Measurements from ENCODE around the gene MEOX1.

Gene MEOX1

DNA sequence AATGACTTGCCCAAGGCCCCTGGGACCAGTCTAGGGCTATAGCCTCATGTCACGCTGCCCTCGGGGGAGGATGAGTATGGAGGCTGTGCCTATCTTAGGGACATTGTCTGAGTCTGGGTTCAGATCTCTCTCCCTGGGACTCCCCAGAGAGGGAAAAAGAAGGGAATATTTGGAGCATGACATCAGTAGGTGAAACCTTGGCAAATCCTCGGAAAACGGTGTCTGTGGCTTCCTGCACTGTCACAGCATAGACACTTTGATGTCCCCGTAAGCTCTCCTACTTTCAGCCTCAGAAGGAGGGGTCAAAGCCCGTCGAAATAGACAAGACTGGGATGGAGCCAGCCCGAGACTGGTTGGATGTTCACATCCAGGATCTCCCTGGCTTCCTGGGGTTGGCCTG lies 11.3 kb downstream of the MEOX1 start:
- DNase-seq, result no peak

DNA sequence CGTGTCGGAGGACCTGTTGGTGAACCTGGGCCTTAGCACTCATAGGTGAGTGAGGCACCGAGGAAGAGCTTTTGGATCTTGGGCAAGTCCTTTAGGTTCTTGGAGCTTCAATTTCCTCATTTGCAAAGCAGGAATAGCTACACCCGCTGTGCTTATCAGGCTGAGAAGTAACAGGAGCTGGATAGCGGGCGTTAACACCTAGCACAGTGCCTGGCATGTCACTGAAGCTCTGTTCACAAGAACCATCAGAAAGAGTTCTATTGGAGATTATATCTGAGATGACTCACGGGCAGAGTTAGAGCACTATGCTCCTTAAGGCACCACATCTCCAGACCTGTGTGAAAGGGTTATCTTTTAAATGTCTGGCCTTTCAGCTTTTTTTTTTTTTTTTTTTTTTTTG lies 12.8 kb downstream of the MEOX1 start:
- DNase-seq, result no peak

DNA sequence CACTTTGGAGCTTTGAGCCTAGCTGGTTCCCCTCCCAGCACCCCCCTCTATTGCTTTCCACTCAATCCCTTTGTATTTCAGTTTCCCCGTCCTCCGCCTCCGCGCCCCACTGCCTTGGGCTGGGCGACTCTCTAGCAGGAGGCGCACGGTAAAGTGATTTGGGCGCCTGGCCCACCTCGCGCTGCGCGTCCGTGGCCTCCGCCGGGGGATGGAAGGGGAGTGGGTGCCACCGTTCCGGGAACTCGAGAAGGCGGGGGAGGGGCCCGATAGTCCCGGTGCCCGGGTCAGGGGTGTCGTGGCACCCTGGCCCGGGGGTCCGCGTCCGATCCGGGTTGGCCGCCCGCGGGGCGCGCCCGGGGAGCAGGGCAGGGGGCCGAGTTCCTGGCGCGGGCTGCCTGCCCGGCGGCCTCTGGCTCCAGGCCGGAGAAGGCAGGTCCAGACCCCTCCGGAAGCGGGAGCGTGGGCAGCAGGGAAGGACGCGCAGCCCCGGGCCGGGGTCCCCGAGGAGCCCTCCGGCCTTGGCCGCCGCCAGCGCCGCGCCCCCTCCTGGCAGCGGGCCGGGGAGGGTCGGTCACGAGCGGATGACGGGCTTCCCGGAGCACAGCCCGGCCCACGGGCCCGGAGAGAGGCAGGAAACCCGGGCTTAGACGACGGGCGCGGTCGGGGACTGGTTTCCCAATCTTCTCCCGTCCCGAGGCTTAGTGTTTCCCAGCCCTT lies 15.8 kb downstream of the MEOX1 start:
- DNase-seq, result peak; percentile 35

DNA sequence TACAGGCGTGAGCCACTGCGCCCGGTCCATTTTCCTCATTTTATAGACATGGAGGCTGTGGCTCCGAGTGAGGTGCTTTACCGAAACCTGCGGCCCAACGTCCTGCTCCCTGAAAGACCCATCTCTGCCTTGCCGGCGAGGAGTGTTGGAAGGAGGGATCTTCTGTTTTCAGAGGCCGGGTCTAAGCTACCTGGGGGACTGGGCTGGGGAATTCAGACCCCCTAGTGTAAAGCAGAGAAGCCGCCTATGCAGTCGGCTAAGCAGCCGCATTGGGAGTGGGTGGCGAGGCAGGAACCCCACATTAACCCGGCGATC lies 16.3 kb downstream of the MEOX1 start:
- no peak for DNase-seq

DNA sequence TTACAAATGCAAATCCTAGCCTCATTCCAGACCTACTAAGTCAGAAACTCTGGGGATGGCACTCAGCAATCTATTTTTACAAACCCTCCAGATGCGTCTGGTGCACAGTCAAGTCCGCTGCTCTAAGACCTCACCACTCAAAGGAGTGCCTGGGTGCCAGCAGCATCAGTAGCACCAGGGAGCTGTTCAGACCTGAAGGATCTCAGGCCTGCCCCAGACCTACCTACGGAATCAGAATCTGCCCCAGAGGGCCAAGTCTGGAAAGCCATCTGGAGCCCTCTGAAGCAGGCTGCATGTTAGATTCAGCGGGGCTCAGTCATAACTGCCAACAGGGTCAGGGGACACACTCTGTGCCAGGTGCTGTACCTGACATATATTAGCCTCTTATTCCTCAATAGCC lies 17.6 kb downstream of the MEOX1 start:
- no peak for DNase-seq

DNA sequence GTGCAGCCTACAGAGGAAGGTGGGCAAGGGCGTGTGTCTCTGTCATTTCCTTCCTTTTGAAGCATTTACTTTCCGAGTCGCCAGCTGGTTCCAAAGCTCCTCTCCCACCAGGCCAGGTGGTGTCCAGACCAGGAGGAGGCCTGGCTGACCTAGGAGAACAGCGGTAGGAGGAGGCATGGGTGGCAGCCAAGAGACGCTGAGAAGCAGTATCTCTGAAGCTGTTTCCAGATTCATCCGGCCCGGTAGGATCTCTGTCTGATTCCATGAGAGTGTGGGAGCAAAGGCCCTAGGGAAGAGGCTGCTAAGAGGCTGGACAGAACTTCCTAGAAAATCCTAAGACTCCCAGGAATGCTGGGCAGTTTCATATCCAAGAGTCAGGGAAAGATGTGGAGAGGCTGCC lies 20.3 kb downstream of the MEOX1 start:
- no peak for DNase-seq

DNA sequence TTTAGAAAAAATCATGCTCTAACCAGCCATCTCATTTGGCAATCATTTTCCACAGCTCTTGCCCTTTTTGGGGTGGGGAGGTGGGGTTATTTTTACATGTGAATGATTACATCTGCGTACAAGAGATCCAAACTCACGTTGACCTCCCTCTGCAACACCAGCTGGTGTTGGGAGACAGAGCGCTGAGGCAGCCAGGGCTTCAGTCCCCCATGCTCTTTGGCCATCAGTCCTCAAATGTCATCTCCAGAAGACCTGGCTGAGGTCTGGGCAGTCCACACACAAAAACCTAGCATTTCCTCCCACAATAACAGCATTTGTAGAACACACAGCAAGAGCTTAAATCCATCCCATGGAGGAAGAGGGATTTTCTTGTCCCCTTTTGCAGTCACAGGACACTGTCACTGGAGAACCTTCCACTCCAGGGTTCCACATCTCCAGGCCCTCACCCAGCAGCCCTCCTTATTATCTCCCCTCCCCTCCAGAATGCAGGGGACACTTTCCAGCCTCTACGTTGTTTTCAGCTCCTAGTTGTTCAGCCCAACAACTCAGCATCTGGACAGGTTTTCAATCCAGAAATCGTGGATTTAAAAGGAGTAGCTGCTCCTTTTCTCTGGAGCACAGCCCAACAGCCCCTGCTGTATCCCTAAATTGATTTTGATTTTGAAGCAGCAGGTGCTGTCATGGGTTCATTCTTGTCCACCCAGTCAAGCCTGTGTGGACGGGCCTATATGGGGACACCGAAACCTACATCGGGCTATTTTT lies 21.1 kb downstream of the MEOX1 start:
- no peak for DNase-seq

DNA sequence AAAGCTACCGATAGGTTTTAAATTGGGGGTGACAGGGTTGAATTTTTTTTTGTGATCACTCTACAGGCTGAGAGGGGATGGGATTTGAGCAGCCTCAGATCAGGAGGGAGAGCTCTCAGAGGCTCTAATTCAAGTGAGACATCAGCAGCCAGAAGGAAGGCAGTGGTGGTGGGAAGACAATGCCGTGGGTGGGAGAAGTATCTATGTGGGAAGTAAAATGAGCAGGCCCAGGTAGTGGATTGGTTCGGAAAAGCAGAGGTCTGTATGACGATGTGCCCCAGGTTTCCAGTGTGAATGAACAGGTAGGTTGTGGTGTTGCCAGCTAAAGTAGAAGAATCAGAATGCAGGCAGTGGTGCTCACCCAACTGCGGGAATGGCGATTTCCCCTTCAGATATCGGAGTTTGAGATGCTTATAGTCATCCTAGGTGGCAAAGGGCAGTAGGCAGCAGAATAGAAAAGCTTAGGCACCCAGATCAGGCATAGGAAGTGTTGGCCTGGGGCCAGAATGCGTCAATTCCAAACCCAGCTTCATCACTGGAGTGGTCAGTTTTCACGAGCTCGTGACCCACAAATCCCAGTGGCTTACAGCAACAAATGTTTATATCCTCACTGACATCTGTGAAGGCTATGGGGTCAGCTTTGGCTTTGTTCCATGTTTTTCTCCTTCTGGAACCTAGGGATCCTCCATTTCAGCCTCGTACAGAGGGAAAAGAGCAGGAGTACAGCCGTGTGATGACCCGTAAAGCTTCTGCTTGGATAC lies 24.0 kb downstream of the MEOX1 start:
- DNase-seq, result no peak

DNA sequence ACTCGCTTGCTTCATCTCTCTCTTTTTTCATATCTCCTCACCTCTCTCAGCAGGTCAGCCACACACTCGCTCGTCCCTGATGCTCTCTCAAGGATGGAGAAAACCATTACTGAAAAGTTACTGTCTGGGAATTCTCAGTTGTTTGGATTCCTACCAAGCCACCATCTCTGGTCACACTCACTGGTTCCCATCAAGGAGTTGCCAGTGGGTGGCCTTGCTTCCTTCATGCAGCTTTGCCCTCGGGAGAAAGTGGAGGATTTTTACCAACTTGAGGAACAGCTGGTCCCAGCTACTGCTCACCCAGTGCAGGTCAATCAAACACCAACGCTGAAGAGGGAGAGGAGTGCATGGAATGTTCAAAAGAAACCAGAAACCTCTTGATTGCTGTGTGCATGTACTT lies 25.3 kb downstream of the MEOX1 start:
- DNase-seq, result no peak

DNA sequence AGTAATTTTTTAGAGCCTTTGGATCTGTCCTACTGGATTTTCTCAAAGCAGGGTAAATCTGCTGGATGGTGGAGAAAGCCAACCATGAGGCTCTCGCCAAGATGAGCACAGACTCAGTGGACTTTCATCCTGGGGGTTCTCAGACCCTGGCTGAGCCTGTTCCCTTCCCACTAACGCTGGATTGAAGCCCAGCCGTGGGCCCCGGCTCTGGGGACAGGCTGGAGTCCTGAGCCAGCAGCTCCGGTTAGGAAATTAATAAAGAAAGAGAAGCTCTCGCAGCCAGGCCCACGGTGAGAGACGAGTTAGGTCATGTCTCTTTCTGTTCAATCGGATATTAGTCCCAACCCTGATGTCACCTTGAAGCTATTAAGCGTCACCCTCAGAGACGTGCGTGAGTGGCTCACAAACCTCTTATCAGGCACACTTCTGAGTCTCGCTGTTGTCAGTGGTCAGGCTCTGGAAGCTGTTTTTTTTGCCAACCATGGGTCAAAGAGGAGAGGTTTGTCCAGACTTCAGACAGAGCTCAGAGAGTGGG lies 27.1 kb downstream of the MEOX1 start:
- DNase-seq, result no peak

DNA sequence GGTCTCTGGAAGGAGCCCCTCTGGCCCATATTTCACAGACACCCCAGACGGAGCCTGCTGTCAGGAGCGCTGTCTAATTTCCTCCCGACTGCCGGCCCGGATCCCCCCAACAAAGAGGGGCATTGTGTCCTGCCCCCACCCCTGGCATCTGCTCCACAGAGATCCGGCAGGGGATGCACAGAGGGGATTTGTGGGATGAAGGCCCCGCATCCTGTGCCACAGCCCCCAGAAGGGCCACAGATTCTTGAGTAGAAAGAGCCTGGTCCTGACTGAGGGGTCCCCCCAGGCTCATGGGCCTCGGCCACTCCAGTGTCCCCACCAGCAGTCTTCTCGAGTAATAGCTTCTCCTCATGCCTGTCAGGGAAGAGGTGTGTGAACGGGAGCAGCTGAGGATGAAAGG lies 29.5 kb downstream of the MEOX1 start:
- no peak for DNase-seq

DNA sequence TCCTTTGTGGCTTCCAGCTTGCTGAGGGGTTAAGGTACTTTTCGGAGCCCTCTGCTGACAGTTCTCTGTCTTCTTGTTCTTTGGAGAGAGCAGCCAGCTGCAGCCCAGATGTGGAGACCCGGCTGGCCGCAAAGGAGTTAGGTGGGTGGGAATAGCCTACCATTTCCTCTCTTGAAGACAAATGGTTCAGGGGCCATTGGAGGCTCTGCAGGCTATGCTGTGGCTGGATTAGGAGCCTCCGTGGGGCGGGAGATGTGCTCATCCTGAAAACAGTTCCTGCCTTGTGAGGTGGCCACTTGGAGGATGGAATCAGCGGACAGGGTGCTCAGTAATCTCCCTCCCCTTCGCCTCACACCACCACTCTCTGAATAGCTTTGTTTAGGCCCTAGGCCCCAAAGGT lies 30.3 kb downstream of the MEOX1 start:
- peak; percentile 26 for DNase-seq

DNA sequence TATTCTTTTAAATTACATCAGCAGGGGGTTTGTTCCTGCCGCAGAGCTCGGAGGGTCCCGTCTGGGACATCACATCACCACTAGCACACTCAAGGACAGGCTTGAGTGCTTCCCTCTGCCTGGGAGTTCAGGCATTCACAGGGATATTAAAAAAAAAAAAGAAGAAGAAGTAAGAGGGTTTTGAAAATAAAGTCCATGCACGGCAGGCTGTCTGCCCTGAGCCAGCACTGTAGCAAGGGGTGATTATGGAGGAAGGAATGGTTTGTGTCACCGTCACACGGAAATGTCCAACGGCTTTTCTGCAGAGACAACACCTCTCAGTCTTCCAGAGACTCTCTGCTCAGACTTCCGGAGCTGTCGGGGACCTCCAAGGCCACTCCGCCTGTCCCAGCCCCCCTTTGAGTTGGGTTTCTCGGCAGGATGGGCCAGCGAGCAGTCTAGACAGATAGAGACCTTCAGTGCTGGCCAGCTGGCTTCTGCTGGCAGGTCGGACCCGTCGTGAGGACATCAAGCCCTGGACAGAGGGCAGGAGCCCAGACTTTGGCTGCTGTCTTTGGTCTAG lies 33.6 kb downstream of the MEOX1 start:
- no peak for DNase-seq

DNA sequence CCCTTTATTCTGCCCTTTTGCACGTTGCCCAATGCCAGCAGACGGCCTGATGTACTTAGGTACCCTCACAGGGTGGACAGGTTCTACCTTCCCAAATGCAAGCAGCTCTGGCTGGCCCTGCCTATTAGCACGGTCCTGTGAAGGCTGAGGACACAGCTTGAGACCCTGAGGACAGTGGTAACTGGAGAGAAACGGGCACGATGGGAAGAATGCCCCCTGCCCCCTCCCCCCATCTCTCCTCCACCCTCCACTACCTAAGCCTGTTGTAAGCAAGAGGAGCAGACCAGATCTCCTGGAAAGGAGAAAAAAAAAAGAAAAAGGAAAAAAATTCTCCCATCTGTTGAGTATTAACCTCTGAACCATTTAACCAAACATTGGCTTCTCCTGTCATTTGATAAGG lies 34.1 kb downstream of the MEOX1 start:
- no peak for DNase-seq

DNA sequence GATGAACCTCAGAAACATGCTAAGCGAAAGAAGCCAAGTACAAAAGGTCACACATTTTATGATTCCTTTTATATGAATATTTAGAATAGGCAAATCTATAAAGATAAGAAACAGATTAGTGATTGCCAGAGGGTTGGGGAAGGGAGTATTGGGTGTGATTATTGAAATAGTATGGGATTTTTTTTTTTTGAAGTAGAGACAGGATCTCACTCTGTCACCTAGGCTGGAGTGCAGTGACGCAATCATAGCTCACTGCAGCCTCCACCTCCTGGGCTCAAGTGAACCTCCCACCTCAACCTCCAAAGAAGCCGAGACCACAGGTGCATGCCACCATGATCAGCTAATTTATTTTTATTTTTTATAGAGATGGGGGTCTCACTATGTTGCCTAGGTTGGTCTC lies 35.7 kb downstream of the MEOX1 start:
- DNase-seq, result no peak

DNA sequence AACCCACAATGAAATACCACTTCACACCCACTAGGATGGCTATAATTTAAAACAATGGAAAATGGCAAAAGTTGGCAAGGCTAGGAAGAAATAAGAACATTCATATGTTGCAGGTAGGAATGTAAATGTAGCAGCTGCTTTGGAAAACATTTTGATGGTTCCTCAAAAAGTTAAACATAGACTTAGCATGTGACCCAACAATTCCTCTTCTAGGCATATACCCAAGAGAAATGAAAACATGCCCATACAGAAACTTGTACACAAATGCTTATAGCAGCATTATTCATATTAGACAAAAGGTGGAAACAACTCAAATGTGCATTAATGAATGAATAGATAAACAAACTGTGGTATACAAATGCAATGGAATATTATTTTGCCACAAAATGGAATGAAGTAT lies 36.1 kb downstream of the MEOX1 start:
- DNase-seq, result no peak

DNA sequence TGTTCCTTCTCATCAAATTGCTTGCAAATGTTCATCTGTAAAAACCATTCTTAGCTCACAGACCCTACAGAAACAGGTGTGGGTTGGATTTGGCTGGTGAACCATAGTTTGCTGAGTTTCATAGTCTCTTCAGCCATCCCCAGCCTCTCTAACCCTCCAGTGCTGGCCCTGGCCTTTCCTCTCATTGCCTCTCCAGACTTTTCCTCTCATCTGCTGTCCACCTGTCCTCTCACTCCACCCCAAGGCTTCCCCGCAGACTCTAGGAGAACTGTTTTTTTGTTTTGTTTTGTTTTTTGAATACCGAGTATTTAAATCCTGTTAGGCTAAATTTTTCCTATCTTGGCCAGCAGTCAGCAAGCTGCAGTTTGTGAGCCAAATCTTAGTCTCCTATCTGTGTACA lies 41.1 kb downstream of the MEOX1 start:
- DNase-seq, result no peak

DNA sequence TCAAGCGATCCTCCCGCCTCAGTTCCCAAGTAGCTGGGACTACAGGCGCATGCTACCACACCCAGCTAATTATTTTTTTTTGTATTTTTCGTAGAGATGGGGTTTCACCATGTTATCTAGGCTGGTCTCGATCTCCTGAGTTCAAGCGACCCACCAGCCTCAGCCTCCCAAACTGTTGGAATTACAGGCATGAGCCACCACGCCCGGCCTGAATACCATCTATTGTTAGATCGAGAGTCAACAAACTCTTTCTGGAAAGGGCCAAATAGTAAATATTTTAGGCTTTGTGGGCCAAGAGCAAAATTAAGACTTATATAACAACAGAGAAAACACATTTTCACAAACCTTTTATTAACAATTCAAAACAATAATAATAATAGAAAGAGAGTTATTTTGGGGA lies 41.6 kb downstream of the MEOX1 start:
- no peak for DNase-seq

DNA sequence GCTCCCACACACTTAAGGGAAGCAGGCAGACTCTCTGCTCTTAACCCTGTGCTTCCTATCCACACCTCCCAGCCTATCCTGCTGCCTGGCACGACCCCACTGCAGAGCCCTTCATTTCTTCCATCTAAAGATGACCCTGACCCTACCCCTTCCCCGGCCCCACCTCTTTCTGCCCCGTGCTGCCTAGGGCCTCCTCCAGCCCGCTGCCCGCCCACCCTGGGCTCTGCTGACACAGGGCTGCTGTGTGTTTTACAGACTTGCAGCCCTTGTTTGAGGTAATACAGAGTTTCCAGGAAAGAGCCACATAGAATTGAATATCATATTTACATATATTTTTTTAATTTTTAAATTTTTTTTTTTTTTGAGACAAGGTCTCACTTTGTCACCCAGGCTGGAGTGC lies 42.0 kb downstream of the MEOX1 start:
- DNase-seq, result no peak

DNA sequence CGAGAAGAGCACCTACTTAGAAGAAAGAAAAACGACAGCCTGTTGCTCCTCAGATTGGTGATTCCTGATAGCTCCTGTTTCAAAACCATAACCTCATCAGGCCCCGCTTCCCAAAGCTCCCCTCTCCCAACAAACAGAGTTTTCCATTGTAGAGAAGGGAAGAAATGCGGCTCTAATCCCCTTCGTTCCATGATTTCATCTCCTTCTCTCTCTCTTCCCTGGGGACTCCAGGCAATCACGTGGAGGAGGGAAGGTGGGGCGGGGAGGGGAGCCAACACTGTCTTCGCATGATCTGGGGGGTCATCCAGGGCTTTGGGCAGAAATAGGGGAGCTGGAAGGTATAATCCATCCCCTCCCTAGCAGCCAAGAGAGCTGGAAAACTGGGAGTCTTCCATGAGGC lies 43.4 kb downstream of the MEOX1 start:
- no peak for DNase-seq

DNA sequence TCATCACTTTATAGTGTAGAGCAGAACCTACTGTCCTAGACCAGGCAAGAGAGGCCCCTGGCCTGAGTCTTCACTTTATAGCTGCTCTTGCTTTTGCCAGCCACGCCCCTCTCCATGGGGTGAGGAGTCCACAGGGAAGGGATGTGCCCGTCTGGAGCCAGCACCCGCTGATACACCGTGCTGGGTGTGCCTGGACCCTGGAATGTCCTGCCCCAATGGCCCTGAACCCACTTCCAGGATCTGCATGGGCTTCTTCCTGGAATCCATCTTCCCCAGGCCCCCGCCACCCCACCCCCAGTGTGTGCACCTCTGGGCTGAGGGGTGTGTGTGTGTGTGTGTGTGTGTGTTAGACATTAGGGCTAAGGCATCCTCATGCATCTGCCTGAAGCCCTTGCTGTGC lies 44.9 kb downstream of the MEOX1 start:
- no peak for DNase-seq

DNA sequence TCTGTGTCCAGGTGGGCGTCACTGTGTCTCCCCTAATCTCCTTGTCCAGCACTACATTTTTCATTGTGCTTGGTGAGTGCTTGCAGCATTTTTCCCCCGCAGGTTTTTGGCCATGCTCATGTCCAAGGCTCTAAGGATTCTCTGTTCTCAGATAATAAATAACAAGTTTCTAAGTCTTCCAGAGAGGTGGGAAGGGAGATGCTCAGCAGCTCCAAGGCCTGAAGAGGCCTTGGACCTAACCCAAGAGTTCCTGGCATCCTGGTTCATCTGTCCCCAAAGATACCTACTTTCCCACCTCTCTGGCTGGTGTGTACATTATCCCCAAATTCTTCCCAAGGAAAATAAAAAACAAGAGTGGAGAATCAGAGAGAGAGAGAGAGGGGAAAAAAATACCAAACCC lies 45.3 kb downstream of the MEOX1 start:
- no peak for DNase-seq

DNA sequence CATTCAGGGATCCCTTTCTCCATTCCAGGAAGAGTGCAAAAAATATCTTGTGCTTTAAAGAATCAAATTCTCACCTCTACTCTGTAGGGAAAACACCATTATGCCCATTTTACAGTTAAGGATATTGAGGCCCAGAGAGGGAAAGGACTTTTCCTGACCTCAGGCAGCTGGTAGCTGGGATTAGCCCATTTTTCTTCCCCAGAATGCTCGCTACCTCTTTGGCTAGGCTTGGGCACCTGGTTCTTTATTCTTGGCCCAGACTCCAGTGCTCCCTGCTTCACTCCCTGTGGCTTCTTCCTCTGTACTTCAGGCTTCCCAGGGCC lies 45.7 kb downstream of the MEOX1 start:
- no peak for DNase-seq
